Neural crest cell (in vitro differentiated cells): ENCODE results near the gene OPN4. TPM values are rescaled to one million over a fixed set of nuclear protein-coding genes. Genes with fewer than 3 reads are reported as not detected.

ENCODE experiments used
- DNase-seq: peaks from one replicate; pipeline ENCODE4 v3.0.0; 2021; ENCODE audit warnings: low read depth, mixed read lengths, low spot score
- H3K27ac Mint-ChIP-seq: one replicate; pipeline ENCODE4 v1.8.0; 2021; ENCODE audit warnings: mild to moderate bottlenecking, mixed read lengths; ENCODE audit not compliant: unreplicated experiment
- H3K27me3 Mint-ChIP-seq: 2 replicates; pipeline ENCODE4 v1.8.0; 2021; ENCODE audit warnings: low read depth, mild to moderate bottlenecking, mixed read lengths
- H3K36me3 Mint-ChIP-seq: 2 replicates; pipeline ENCODE4 v1.8.0; 2021; ENCODE audit warnings: low read depth, mild to moderate bottlenecking, mixed read lengths
- H3K4me1 Mint-ChIP-seq: 2 replicates; pipeline ENCODE4 v1.8.0; 2021; ENCODE audit warnings: mixed read lengths
- H3K4me3 Mint-ChIP-seq: one replicate; pipeline ENCODE4 v1.8.0; 2021; ENCODE audit warnings: mild to moderate bottlenecking, mixed read lengths
- H3K9me3 Mint-ChIP-seq: 2 replicates; pipeline ENCODE4 v1.8.0; 2021; ENCODE audit warnings: mixed read lengths
- total RNA-seq: library from RNA; stranded (reverse); gene quantifications from 2 replicates; pipeline ENCODE4 v1.2.1, GENCODE V29; 2021
- TF ChIP-seq, protein P1 (sequence below): fragments of 200-600 bp; sonication (generic); conservative IDR thresholded peaks from 2 replicates; pipeline ENCODE4 v1.5.0; 2021; ENCODE audit warnings: antibody characterized with exemption, mild to moderate bottlenecking

Gene OPN4
- total RNA-seq, 1 donor from 2014 or later = not detected

DNA sequence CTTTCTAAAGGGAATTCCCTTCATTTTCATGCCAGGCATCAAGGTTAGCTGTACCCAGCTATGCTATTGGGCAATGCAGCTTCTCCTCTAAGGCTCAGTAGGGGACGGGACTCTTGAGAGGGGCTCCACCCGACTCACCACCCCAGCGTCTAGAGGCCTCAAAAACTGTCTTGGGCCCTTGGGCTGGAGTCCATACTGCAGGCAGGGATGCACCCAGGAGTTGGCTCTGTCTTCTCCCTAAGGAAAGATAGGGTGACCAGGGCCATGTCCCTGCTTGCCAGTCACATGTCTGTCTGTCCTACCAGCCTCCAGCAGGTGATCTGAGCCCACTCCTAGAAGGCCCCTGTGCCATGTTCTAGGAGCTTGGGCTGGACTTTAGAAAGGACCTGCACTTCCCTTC is 1.2 kb downstream of the OPN4 start:
- Mint-ChIP-seq H3K9me3 (no peaks in the 10 kb centered on the region), H3K4me3 (no peak overlapping the region), H3K36me3 (no peaks in the 10 kb centered on the region), H3K4me1 (peaks cover 2% of the 10 kb centered on the region), H3K27ac (no peak overlapping the region), H3K27me3 (no peaks in the 10 kb centered on the region)
- DNase-seq = no peak
- TF ChIP-seq, protein P1, sequence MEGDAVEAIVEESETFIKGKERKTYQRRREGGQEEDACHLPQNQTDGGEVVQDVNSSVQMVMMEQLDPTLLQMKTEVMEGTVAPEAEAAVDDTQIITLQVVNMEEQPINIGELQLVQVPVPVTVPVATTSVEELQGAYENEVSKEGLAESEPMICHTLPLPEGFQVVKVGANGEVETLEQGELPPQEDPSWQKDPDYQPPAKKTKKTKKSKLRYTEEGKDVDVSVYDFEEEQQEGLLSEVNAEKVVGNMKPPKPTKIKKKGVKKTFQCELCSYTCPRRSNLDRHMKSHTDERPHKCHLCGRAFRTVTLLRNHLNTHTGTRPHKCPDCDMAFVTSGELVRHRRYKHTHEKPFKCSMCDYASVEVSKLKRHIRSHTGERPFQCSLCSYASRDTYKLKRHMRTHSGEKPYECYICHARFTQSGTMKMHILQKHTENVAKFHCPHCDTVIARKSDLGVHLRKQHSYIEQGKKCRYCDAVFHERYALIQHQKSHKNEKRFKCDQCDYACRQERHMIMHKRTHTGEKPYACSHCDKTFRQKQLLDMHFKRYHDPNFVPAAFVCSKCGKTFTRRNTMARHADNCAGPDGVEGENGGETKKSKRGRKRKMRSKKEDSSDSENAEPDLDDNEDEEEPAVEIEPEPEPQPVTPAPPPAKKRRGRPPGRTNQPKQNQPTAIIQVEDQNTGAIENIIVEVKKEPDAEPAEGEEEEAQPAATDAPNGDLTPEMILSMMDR = no peak

DNA sequence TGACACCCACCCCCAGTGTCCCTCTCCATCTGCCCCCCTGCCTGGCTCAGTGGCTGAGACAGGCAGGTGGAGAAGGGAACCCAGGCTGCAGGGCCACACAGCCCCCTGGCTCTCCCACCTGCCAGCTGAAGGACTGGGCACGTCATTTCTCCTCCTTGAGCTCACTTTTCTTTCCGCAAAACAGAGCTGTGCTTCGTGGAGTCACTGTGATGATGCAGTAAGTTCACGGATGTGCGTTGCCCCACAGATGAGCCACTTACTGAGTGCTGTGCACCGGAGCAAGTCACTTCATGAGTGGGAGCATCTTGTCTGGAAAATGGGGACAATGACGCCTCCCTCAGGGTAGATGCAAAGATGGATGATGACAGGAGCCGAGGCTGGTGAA is 2.7 kb downstream of the OPN4 start:
- Mint-ChIP-seq H3K27me3 (no peaks in the 10 kb centered on the region), H3K36me3 (no peaks in the 10 kb centered on the region), H3K9me3 (no peaks in the 10 kb centered on the region), H3K4me1 (no peaks in the 10 kb centered on the region), H3K27ac (no peak overlapping the region), H3K4me3 (no peak overlapping the region)
- DNase-seq = no peak
- TF ChIP-seq, protein P1 = no peak

GRCh38 chr10:86657396-86658011 is 3.2 kb downstream of the OPN4 start:
- Mint-ChIP-seq H3K36me3 (no peaks in the 10 kb centered on the region), H3K4me3 (no peak overlapping the region), H3K4me1 (no peaks in the 10 kb centered on the region), H3K27ac (no peak overlapping the region), H3K27me3 (no peaks in the 10 kb centered on the region), H3K9me3 (no peaks in the 10 kb centered on the region)
- no peak for DNase-seq
- TF ChIP-seq, protein P1 = no peak

DNA sequence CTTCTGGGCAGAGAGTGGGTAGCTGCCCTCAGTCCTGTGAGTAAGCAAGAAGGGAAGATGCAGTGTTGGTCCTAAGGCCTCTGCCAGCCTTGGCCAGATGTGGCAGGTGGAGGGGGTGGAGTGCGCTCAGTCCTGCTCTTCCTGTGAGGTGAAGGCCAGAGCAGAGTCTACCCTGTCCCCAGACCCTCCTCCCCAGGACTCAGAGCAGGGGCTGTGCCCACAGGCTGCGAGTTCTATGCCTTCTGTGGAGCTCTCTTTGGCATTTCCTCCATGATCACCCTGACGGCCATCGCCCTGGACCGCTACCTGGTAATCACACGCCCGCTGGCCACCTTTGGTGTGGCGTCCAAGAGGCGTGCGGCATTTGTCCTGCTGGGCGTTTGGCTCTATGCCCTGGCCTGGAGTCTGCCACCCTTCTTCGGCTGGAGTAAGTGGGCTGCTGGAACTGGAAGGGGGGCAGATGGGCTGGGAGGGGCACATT is 4.0 kb downstream of the OPN4 start:
- DNase-seq = no peak
- H3K27me3 Mint-ChIP-seq = no peaks in the 10 kb centered on the region
- TF ChIP-seq, protein P1 = no peak
- H3K36me3 Mint-ChIP-seq = no peaks in the 10 kb centered on the region
- H3K4me1 Mint-ChIP-seq = no peaks in the 10 kb centered on the region
- H3K27ac Mint-ChIP-seq = no peak overlapping the region
- no peaks in the 10 kb centered on the region for H3K9me3 Mint-ChIP-seq
- no peak overlapping the region for H3K4me3 Mint-ChIP-seq

- H3K36me3 Mint-ChIP-seq = no peaks in the 10 kb centered on the region
- H3K27me3 Mint-ChIP-seq = no peaks in the 10 kb centered on the region
- no peak overlapping the region for H3K4me3 Mint-ChIP-seq
- peaks cover under 1% of the 10 kb centered on the region for H3K4me1 Mint-ChIP-seq
- TF ChIP-seq, protein P1 = no peak
- no peak for DNase-seq
- H3K9me3 Mint-ChIP-seq = no peaks in the 10 kb centered on the region
- no peak overlapping the region for H3K27ac Mint-ChIP-seq
Observed at GRCh38 chr10:86658751-86659150, 4.4 kb downstream of the OPN4 start.
